Testis (tissue), 3 donors: ENCODE data around the gene FAM131B. TPM values are rescaled to one million over a fixed set of nuclear protein-coding genes. Genes with fewer than 3 reads are reported as not detected.

Experiments
- DNase-seq: peaks from one replicate; pipeline ENCODE4 v3.0.0-alpha.2; 2019
- H3K27ac ChIP-seq, 2 donors: fragments of 200-600 bp; sonication (generic); one replicate each; pipeline ENCODE4 v1.5.1; 2019
- H3K27me3 ChIP-seq: fragments of 200-600 bp; sonication (generic); one replicate; pipeline ENCODE4 v1.5.1; 2019
- H3K36me3 ChIP-seq: fragments of 200-600 bp; sonication (generic); one replicate; pipeline ENCODE4 v1.5.1; 2017; ENCODE audit warnings: low read depth; ENCODE audit errors: missing control alignments
- H3K4me1 ChIP-seq: fragments of 200-600 bp; sonication (generic); one replicate; pipeline ENCODE4 v1.5.1; 2019
- H3K4me3 ChIP-seq, 2 donors: fragments of 200-600 bp; sonication (generic); one replicate each; pipeline ENCODE4 v1.5.1; 2017 to 2019
- H3K9me3 ChIP-seq: fragments of 200-600 bp; sonication (generic); one replicate; pipeline ENCODE4 v1.5.1; 2017
- CTCF ChIP-seq, 3 experiments: fragments of 450-650 bp in 2 of 3; fragments of 200-600 bp in 1 of 3; sonication (generic) in 1 of 3; IDR thresholded peaks; one replicate each; pipeline ENCODE4 v1.5.1; 2016 to 2019; ENCODE audit warnings: antibody characterized with exemption in 3 of 3, mild to moderate bottlenecking in 2 of 3, moderate library complexity in 1 of 3
- POLR2A ChIP-seq: fragments of 450-650 bp; IDR thresholded peaks from one replicate; pipeline ENCODE4 v1.6.1; 2017; ENCODE audit warnings: antibody characterized with exemption, mild to moderate bottlenecking, moderate library complexity
- WGBS, 2 donors: methylation state at CpG; one replicate each; pipeline ENCODE4 v1.1.5; 2018; 5-methylcytosine and 5-hydroxymethylcytosine counted together
- intact Hi-C: fragments of 100-400 bp; cut with DNase I; formaldehyde crosslinking; loops from one replicate; pipeline ENCODE4 v1.15.1; 2023; ENCODE audit warnings: low total_unique reads
- polyA plus RNA-seq: library from polyadenylated mRNA; stranded (reverse); fragments of 350-450 nt; fragmentation: Illumina TruSeq; extraction: RNeasy Lipid Tissue Mini Kit (QIAGEN cat#74804); gene quantifications from one replicate; pipeline ENCODE4 v1.2.3, GENCODE V29; 2014; ENCODE audit warnings: low read depth, low replicate concordance; ENCODE audit not compliant: insufficient read depth
- total RNA-seq, 2 donors: library from RNA; depleted of rRNA; stranded (reverse); fragments of >200 nt; gene quantifications; one replicate each; pipeline ENCODE4 v1.2.3, GENCODE V29; 2016

The FAM131B gene
- total and polyA plus RNA-seq, 3 donors from 2014 or later, result 1.2 TPM

GRCh38 chr7:143316492-143316891 is 46.0 kb downstream of the FAM131B start:
- no peak for TF ChIP-seq POLR2A
- TF ChIP-seq CTCF (IDR thresholded peaks at IDR 0.05), result no peak
- DNase-seq, result no peak
- Histone ChIP-seq H3K27me3 (no peaks in the 10 kb centered on the region), H3K9me3 (no peaks in the 10 kb centered on the region), H3K27ac (no peak overlapping the region), H3K36me3 (no peaks in the 10 kb centered on the region), H3K4me3 (no peak overlapping the region), H3K4me1 (no peaks in the 10 kb centered on the region)
- intact Hi-C loops, result no loop called here
- WGBS, 2 donors, result 91 to 92% methylated on average over 4 of the region's 4 CpGs

- intact Hi-C loops, result no loop called here
- H3K4me3 ChIP-seq, result no peak within 1 kb of the TSS
- no peaks in the 10 kb centered on the region for H3K4me1 ChIP-seq
- no peaks in the 10 kb centered on the region for H3K27me3 ChIP-seq
- no peaks in the 10 kb centered on the region for H3K9me3 ChIP-seq
- TF ChIP-seq POLR2A (no peak), CTCF (IDR thresholded peaks at IDR 0.05) (no peak)
- 79 to 84% methylated on average over 5 of the region's 5 CpGs for WGBS, 2 donors
- no peak within 1 kb of the TSS for H3K27ac ChIP-seq
- no peak for DNase-seq
- H3K36me3 ChIP-seq, result no peaks in the 10 kb centered on the region
Observed at GRCh38 chr7:143315776-143316175, 46.7 kb downstream of the FAM131B start, which contains the start of gene CLCN1. Gene CLCN1, plus strand, starts transcription at chr7:143316111. Its CDS starts 102 bp downstream, at chr7:143316213.

- no peaks in the 10 kb centered on the region for H3K36me3 ChIP-seq
- H3K27me3 ChIP-seq, result no peaks in the 10 kb centered on the region
- TF ChIP-seq POLR2A (no peak), CTCF (IDR thresholded peaks at IDR 0.05) (no peak)
- DNase-seq, result no peak
- no peak overlapping the region for H3K27ac ChIP-seq
- no peaks in the 10 kb centered on the region for H3K9me3 ChIP-seq
- H3K4me1 ChIP-seq, result no peaks in the 10 kb centered on the region
- no peak overlapping the region for H3K4me3 ChIP-seq
- intact Hi-C loops, result no loop called here
Observed at GRCh38 chr7:143314127-143314526, 48.4 kb downstream of the FAM131B start.

- WGBS, 2 donors, result 88 to 89% methylated on average over 2 of the region's 2 CpGs
- no peaks in the 10 kb centered on the region for H3K36me3 ChIP-seq
- intact Hi-C loops, result no loop called here
Observed at GRCh38 chr7:143308632-143309031, 53.9 kb downstream of the FAM131B start.

More at GRCh38 chr7:143308632-143309031, 53.9 kb downstream of the FAM131B start:
- H3K27ac ChIP-seq, result no peak overlapping the region
- H3K4me1 ChIP-seq, result no peaks in the 10 kb centered on the region
- H3K9me3 ChIP-seq, result no peaks in the 10 kb centered on the region
- TF ChIP-seq POLR2A, result no peak
- no peak for TF ChIP-seq CTCF (IDR thresholded peaks at IDR 0.05)
- DNase-seq, result no peak
- H3K27me3 ChIP-seq, result no peaks in the 10 kb centered on the region
- H3K4me3 ChIP-seq, result no peak overlapping the region
